Spinal cord (tissue), 10 donors: ENCODE data around the gene ACO2. TPM values are rescaled to one million over a fixed set of nuclear protein-coding genes. Genes with fewer than 3 reads are reported as not detected.

ENCODE experiments used
- DNase-seq, 6 donors: peaks; one replicate each; pipeline versions ENCODE4 v3.0.0 to v3.0.0-alpha.2; 2013 to 2015; ENCODE audit warnings: low spot score in 6 of 6, low read depth in 4 of 6
- H3K27ac ChIP-seq: one replicate; pipeline ENCODE4 v1.5.1; 2013; ENCODE audit warnings: low read depth, low read length, control low read depth
- H3K27me3 ChIP-seq: one replicate; pipeline ENCODE4 v1.6.1; 2013; ENCODE audit warnings: low read length; ENCODE audit not compliant: control insufficient read depth, insufficient read depth
- H3K36me3 ChIP-seq: one replicate; pipeline ENCODE4 v1.6.1; 2013; ENCODE audit warnings: low read length; ENCODE audit not compliant: control insufficient read depth, insufficient read depth
- H3K4me1 ChIP-seq: one replicate; pipeline ENCODE4 v1.6.1; 2013; ENCODE audit warnings: low read length; ENCODE audit not compliant: control insufficient read depth, insufficient read depth
- H3K4me3 ChIP-seq: one replicate; pipeline ENCODE4 v1.5.1; 2013; ENCODE audit warnings: low read depth, low read length, control low read depth
- H3K9me3 ChIP-seq: one replicate; pipeline ENCODE4 v1.6.1; 2013; ENCODE audit warnings: low read length; ENCODE audit not compliant: control insufficient read depth, insufficient read depth
- WGBS: methylation state at CpG from one replicate; pipeline ENCODE4 v1.1.5; 2013; ENCODE audit warnings: missing lambda C conversion rate; ENCODE audit not compliant: insufficient coverage; 5-methylcytosine and 5-hydroxymethylcytosine counted together
- polyA plus RNA-seq, 2 donors: library from polyadenylated mRNA; unstranded; fragments of 120-200 nt; gene quantifications; one replicate each; pipeline ENCODE4 v1.2.1, GENCODE V29; 2013; ENCODE audit not compliant: insufficient read length in 2 of 2
- total RNA-seq, 2 donors: library from RNA; depleted of rRNA in 1 of 2; stranded (reverse); fragments of 120-200 nt in 1 of 2; fragments of >200 nt in 1 of 2; gene quantifications; one replicate each; pipeline versions ENCODE4 v1.2.3 to v1.2.4, GENCODE V29; 2013 to 2014
- donor health status: healthy.

Gene ACO2
- total and polyA plus RNA-seq, 4 donors: 101 to 183 (median 147) TPM

- no peak overlapping the region for H3K27ac ChIP-seq
- WGBS: 88% methylated on average over 13 of the region's 16 CpGs
- no peak for DNase-seq
- H3K36me3 ChIP-seq: peaks cover 100% of the 10 kb centered on the region
- H3K27me3 ChIP-seq: no peaks in the 10 kb centered on the region
- H3K9me3 ChIP-seq: no peaks in the 10 kb centered on the region
- no peak overlapping the region for H3K4me3 ChIP-seq
- H3K4me1 ChIP-seq: peaks cover 41% of the 10 kb centered on the region
Measured at GRCh38 chr22:41528132-41528766, 59.3 kb downstream of the ACO2 start.

GRCh38 chr22:41528938-41529561 is 60.1 kb downstream of the ACO2 start:
- WGBS: 89% methylated on average over 13 of the region's 13 CpGs
- no peak for DNase-seq

GRCh38 chr22:41530890-41531714 is 62.2 kb downstream of the ACO2 start:
- peaks cover 36% of the 10 kb centered on the region for H3K4me1 ChIP-seq
- no peak for DNase-seq
- no peak overlapping the region for H3K27ac ChIP-seq
- H3K36me3 ChIP-seq: peaks cover 87% of the 10 kb centered on the region
- WGBS: 91% methylated on average over 18 of the region's 18 CpGs
- H3K9me3 ChIP-seq: no peaks in the 10 kb centered on the region
- H3K4me3 ChIP-seq: no peak overlapping the region
- no peaks in the 10 kb centered on the region for H3K27me3 ChIP-seq

More at GRCh38 chr22:41528938-41529561, 60.1 kb downstream of the ACO2 start:
- Histone ChIP-seq H3K36me3 (peaks cover 99% of the 10 kb centered on the region), H3K9me3 (no peaks in the 10 kb centered on the region), H3K27ac (no peak overlapping the region), H3K4me3 (no peak overlapping the region), H3K27me3 (no peaks in the 10 kb centered on the region), H3K4me1 (peaks cover 41% of the 10 kb centered on the region)

DNA sequence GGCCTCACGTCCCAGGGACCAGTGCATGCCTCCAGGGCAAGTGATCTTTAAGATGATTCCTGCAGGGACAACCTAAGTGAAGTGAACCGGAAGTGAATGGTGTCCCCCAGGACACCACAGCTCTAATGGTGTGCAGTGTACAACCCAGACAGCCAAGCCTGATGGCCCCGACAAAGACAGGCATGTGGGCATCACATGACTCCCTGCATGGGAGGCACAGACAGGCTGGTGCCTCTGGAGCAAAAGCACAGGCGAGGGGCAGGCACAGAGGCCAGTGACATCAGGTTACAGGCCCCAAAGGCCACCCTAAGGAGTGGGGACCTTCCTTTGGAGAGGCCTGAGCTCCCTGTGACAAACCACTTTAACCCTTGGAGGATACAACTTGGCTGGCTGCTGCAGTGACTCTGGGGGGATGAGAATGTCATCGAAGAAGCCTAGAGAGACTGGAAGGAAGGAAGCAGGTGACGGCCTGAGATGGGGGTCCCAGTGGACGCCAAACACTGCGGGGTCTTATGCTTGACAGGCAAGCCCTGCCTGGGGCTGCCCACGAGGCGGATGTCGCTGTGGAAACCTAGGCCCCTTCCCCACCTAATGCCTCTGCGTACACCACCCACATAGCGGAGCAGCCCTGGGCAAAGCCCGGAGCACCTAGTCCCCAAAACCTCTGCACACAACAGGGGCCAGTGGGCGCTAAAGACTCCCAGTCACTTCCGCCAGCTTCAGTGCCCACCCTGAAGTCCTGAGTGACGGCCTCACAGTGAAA is 63.0 kb downstream of the ACO2 start:
- WGBS: 93% methylated on average over 17 of the region's 17 CpGs
- no peak for DNase-seq
- H3K27me3 ChIP-seq: no peaks in the 10 kb centered on the region
- no peak overlapping the region for H3K27ac ChIP-seq
- peaks cover 30% of the 10 kb centered on the region for H3K4me1 ChIP-seq
- peaks cover 82% of the 10 kb centered on the region for H3K36me3 ChIP-seq
- H3K9me3 ChIP-seq: no peaks in the 10 kb centered on the region
- no peak overlapping the region for H3K4me3 ChIP-seq

DNA sequence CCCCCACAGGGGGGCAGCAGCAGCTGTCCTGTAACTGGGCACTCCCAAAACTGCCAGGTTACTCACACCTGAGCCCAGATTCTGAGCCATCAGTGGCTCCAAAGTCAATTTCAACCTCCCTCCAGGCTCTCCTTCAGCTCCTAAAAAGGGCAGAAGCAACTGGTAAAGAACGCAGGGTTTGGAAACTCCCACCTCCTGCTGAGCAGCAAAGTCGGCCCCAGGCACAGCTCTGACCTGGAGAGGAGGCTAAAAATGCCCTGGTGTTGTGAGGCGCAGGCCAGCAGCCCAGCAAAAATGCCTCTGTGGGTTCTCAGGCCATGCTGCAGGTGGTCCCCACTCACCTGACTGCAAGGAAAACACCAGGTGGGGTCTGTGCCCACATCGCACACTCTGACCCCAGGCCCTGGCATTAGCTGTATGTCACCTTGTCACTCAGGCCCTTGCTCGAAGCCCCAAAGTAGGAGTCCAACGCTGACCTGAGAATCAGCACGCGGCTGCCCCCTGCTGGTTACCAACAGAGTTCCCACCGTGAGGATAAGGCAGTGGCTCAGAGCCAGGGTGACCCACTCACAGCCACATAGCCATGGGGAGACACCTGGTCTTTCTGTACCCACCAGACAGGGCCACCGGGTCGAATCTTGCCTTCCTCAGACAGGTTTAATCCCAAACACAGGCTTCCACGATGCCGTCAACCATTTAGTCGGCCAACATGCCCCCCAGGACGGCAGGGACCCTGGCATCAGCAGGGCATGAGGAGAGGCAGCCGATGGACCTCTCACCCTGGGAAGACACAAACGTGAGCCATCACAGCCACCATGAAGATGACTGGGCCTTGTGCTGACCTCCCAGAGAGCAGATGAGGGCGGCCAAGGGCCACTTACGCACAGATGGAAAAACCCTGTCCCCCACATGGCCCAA is 64.2 kb downstream of the ACO2 start:
- peak in 3 of 6 donors; percentile 40 to 73 (median 72) for DNase-seq
- Histone ChIP-seq H3K27me3 (no peaks in the 10 kb centered on the region), H3K36me3 (peaks cover 80% of the 10 kb centered on the region), H3K4me3 (no peak overlapping the region), H3K4me1 (peaks cover 36% of the 10 kb centered on the region), H3K9me3 (no peaks in the 10 kb centered on the region), H3K27ac (no peak overlapping the region)
- WGBS: 58% methylated on average over 19 of the region's 19 CpGs

DNA sequence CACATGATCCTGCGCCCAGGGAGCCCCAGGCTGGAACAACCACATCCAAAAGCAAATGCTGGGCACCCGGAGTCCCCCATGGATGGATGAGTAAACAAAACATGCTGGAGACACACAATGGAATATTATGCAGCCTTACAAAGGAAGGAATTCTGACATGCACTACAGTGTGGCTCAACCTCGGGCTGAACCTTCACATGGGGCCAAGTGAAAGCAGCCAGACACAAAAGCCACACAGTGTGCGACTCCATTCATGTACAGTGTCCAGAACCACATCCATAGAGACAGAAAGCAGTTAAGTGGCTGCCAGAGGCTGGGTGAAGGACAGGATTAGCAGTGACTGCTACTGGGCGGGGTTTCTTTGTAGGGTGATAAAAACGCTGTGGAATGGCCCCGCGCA is 65.3 kb downstream of the ACO2 start:
- H3K36me3 ChIP-seq: peaks cover 72% of the 10 kb centered on the region
- peaks cover 45% of the 10 kb centered on the region for H3K4me1 ChIP-seq
- DNase-seq: no peak
- no peak overlapping the region for H3K4me3 ChIP-seq
- WGBS: 78% methylated on average over 4 of the region's 8 CpGs
- H3K27ac ChIP-seq: no peak overlapping the region
- no peaks in the 10 kb centered on the region for H3K9me3 ChIP-seq
- no peaks in the 10 kb centered on the region for H3K27me3 ChIP-seq

DNA sequence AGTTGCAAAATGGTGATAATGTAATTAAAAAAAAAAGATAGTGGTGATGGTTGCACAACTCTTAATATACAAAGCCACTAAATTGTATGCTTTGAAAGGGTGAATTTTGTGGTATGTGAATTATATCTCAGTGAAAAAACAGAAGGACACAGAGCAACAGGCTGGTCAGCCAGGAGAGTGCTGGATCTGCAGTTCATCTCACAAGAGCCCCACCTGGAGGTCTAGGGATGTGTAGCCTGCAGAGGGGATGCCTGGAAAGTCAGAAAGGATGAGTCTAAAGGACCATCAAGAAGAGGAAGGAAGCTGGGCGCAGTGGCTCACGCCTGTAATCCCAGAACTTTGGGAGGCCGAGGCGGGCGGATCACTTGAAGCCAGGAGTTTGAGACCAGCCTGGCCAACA is 66.3 kb downstream of the ACO2 start:
- no peak overlapping the region for H3K4me3 ChIP-seq
- no peak overlapping the region for H3K27ac ChIP-seq
- peaks cover 55% of the 10 kb centered on the region for H3K4me1 ChIP-seq
- peak in 1 of 6 donors; percentile 28 for DNase-seq
- WGBS: 100% methylated on average over 2 of the region's 5 CpGs
- H3K27me3 ChIP-seq: no peaks in the 10 kb centered on the region
- H3K36me3 ChIP-seq: peaks cover 72% of the 10 kb centered on the region
- H3K9me3 ChIP-seq: no peaks in the 10 kb centered on the region

DNA sequence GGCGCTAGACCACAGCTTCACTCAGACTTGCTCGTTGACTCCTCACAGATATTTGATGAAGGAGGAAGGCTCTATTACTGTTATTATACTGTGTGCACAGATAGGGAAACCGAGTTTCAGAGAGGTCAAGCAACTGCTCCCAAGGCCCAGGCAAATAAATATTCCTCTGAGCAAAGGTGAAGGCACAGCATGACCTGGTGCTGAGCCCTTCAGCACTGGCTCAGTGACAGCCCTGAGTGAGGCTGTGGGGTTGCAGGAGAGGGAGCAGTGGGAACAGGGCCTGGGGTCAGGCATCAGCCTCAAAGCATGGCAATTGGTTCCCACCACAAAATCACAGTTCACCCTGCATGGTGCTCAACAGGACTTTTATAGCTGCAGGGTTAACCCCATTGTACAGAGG is 68.3 kb downstream of the ACO2 start:
- peaks cover 55% of the 10 kb centered on the region for H3K36me3 ChIP-seq
- no peak for DNase-seq
- H3K27ac ChIP-seq: no peak overlapping the region
- H3K4me3 ChIP-seq: no peak overlapping the region
- WGBS: 75% methylated on average over 1 of the region's 3 CpGs
- no peaks in the 10 kb centered on the region for H3K9me3 ChIP-seq
- no peaks in the 10 kb centered on the region for H3K27me3 ChIP-seq
- H3K4me1 ChIP-seq: peaks cover 67% of the 10 kb centered on the region
